Measurements from ENCODE around the gene NCOA3.

NCOA3 gene

GRCh38 chr20:47664744-47665143 lies 163.1 kb downstream of the NCOA3 start:
- DNase-seq (ENCODE audit: low read depth, low spot score): no peak

- DNase-seq (ENCODE audit: low read depth, low spot score): no peak
These were observed 163.7 kb downstream of the NCOA3 start for GRCh38 chr20:47665221-47665991.

GRCh38 chr20:47666304-47666703 lies 164.6 kb downstream of the NCOA3 start:
- DNase-seq (ENCODE audit: low read depth, low spot score): no peak

GRCh38 chr20:47667086-47667485 lies 165.4 kb downstream of the NCOA3 start:
- no peak for DNase-seq (ENCODE audit: low read depth, low spot score)

- no peak for DNase-seq (ENCODE audit: low read depth, low spot score)
These were observed 166.0 kb downstream of the NCOA3 start for GRCh38 chr20:47667531-47668312.

GRCh38 chr20:47668313-47669151 lies 166.8 kb downstream of the NCOA3 start:
- no peak for DNase-seq (ENCODE audit: low read depth, low spot score)

- no peak for DNase-seq (ENCODE audit: low read depth, low spot score)
These were observed 167.4 kb downstream of the NCOA3 start for GRCh38 chr20:47669152-47669425.

- no peak for DNase-seq (ENCODE audit: low read depth, low spot score)
These were observed 167.8 kb downstream of the NCOA3 start for GRCh38 chr20:47669489-47669888.

GRCh38 chr20:47669927-47670890 lies 168.5 kb downstream of the NCOA3 start:
- DNase-seq (ENCODE audit: low read depth, low spot score): no peak

- no peak for DNase-seq (ENCODE audit: low read depth, low spot score)
These were observed 169.2 kb downstream of the NCOA3 start for GRCh38 chr20:47670913-47671312.

- DNase-seq (ENCODE audit: low read depth, low spot score): no peak
These were observed 170.5 kb downstream of the NCOA3 start for GRCh38 chr20:47672166-47672565.

GRCh38 chr20:47672886-47673670 lies 171.4 kb downstream of the NCOA3 start:
- no peak for DNase-seq (ENCODE audit: low read depth, low spot score)

- no peak for DNase-seq (ENCODE audit: low read depth, low spot score)
These were observed 171.9 kb downstream of the NCOA3 start for GRCh38 chr20:47673671-47673955.

GRCh38 chr20:47674145-47674544 lies 172.5 kb downstream of the NCOA3 start:
- DNase-seq (ENCODE audit: low read depth, low spot score): no peak

- DNase-seq (ENCODE audit: low read depth, low spot score): no peak
These were observed 173.0 kb downstream of the NCOA3 start for GRCh38 chr20:47674686-47675085.

GRCh38 chr20:47675190-47676142 lies 173.8 kb downstream of the NCOA3 start:
- DNase-seq (ENCODE audit: low read depth, low spot score): no peak

GRCh38 chr20:47676219-47676721 lies 174.6 kb downstream of the NCOA3 start:
- DNase-seq (ENCODE audit: low read depth, low spot score): no peak

GRCh38 chr20:47676912-47677634 lies 175.4 kb downstream of the NCOA3 start:
- DNase-seq (ENCODE audit: low read depth, low spot score): no peak

Data from smooth muscle cell of the brain vasculature (primary cell).